H9 (cell line): ENCODE measurements around the gene RUNX2. TPM values are rescaled to one million over a fixed set of nuclear protein-coding genes. Genes with fewer than 3 reads are reported as not detected.

Source experiments
- DNase-seq: peaks from one replicate; pipeline ENCODE4 v3.0.0-alpha.2; 2017
- H2AFZ ChIP-seq: one replicate; pipeline ENCODE4 v1.6.1; 2013; ENCODE audit warnings: mild to moderate bottlenecking, low read length, control low read depth, moderate library complexity
- H2AK5ac ChIP-seq: 2 replicates; pipeline ENCODE4 v1.6.1; 2013; ENCODE audit warnings: low read length, control low read depth, mixed read lengths; ENCODE audit not compliant: insufficient read length
- H2BK120ac ChIP-seq: one replicate; pipeline ENCODE4 v1.6.1; 2013; ENCODE audit warnings: low read depth, mild to moderate bottlenecking, low read length, control low read depth, inconsistent platforms; ENCODE audit not compliant: poor library complexity, severe bottlenecking
- H2BK12ac ChIP-seq: 2 replicates; pipeline ENCODE4 v1.6.1; 2013; ENCODE audit warnings: low read length, control low read depth, mixed read lengths, low read depth; ENCODE audit not compliant: insufficient read length
- H2BK15ac ChIP-seq: 2 replicates; pipeline ENCODE4 v1.6.1; 2013; ENCODE audit warnings: low read depth, low read length, control low read depth
- H2BK20ac ChIP-seq: one replicate; pipeline ENCODE4 v1.6.1; 2013; ENCODE audit warnings: low read depth, mild to moderate bottlenecking, low read length, control low read depth, inconsistent platforms; ENCODE audit not compliant: poor library complexity, severe bottlenecking
- H2BK5ac ChIP-seq: 2 replicates; pipeline ENCODE4 v1.6.1; 2013; ENCODE audit warnings: low read length, control low read depth, mixed read lengths; ENCODE audit not compliant: insufficient read length
- H3K14ac ChIP-seq: 2 replicates; pipeline ENCODE4 v1.6.1; 2013; ENCODE audit warnings: low read length, control low read depth; ENCODE audit not compliant: insufficient read depth
- H3K18ac ChIP-seq: 2 replicates; pipeline ENCODE4 v1.6.1; 2013; ENCODE audit warnings: low read depth, mild to moderate bottlenecking, mixed read lengths, low read length, control low read depth; ENCODE audit not compliant: insufficient read length
- H3K23ac ChIP-seq: 2 replicates; pipeline ENCODE4 v1.6.1; 2013; ENCODE audit warnings: low read length, control low read depth, mixed read lengths, low read depth; ENCODE audit not compliant: insufficient read length
- H3K23me2 ChIP-seq: 2 replicates; pipeline ENCODE4 v1.6.1; 2013; ENCODE audit warnings: low read depth, mild to moderate bottlenecking, mixed read lengths, low read length, control low read depth; ENCODE audit not compliant: insufficient read length, poor library complexity, severe bottlenecking
- H3K27ac ChIP-seq: 2 replicates; pipeline ENCODE4 v1.5.1; 2013; ENCODE audit warnings: low read length, control low read depth, mixed read lengths, low read depth; ENCODE audit not compliant: insufficient read length
- H3K27me3 ChIP-seq: 2 replicates; pipeline ENCODE4 v1.6.1; 2013; ENCODE audit warnings: low read length, control low read depth, inconsistent platforms; ENCODE audit not compliant: insufficient read depth
- H3K4ac ChIP-seq: 2 replicates; pipeline ENCODE4 v1.6.1; 2013; ENCODE audit warnings: low read depth, mild to moderate bottlenecking, control low read depth, inconsistent platforms, low read length, moderate library complexity
- H3K4me1 ChIP-seq: 2 replicates; pipeline ENCODE4 v1.6.1; 2013; ENCODE audit warnings: low read length, control low read depth, inconsistent platforms; ENCODE audit not compliant: insufficient read depth
- H3K4me2 ChIP-seq: 2 replicates; pipeline ENCODE4 v1.6.1; 2013; ENCODE audit warnings: low read length, control low read depth, mixed read lengths; ENCODE audit not compliant: insufficient read length, insufficient read depth
- H3K56ac ChIP-seq: 2 replicates; pipeline ENCODE4 v1.6.1; 2013; ENCODE audit warnings: low read depth, mild to moderate bottlenecking, mixed read lengths, low read length, control low read depth; ENCODE audit not compliant: insufficient read length
- H3K79me1 ChIP-seq: 2 replicates; pipeline ENCODE4 v1.6.1; 2013; ENCODE audit warnings: low read depth, mild to moderate bottlenecking, moderate library complexity, low read length, control low read depth, inconsistent platforms; ENCODE audit not compliant: insufficient read depth, poor library complexity, severe bottlenecking
- H3K79me2 ChIP-seq: 2 replicates; pipeline ENCODE4 v1.6.1; 2013; ENCODE audit warnings: low read length, control low read depth, inconsistent platforms; ENCODE audit not compliant: insufficient read depth
- H3K9ac ChIP-seq: 2 replicates; pipeline ENCODE4 v1.6.1; 2013; ENCODE audit warnings: low read length, control low read depth, mixed read lengths; ENCODE audit not compliant: insufficient read length; ENCODE audit errors: extremely low read depth
- H3K9me3 ChIP-seq: one replicate; pipeline ENCODE4 v1.6.1; 2013; ENCODE audit warnings: low read depth, low read length, inconsistent platforms; ENCODE audit not compliant: control insufficient read depth
- H3T11ph ChIP-seq: one replicate; pipeline ENCODE4 v1.6.1; 2013; ENCODE audit warnings: mild to moderate bottlenecking, low read length, control low read depth, inconsistent platforms
- H4K20me1 ChIP-seq: one replicate; pipeline ENCODE4 v1.6.1; 2013; ENCODE audit not compliant: control insufficient read depth, insufficient read length, insufficient read depth
- H4K5ac ChIP-seq: 2 replicates; pipeline ENCODE4 v1.6.1; 2013; ENCODE audit warnings: low read depth, mild to moderate bottlenecking, mixed read lengths, low read length, control low read depth; ENCODE audit not compliant: insufficient read length
- H4K8ac ChIP-seq: replicated peaks from 2 replicates; pipeline ENCODE4 v1.6.1; 2013; ENCODE audit warnings: low read length, control low read depth, mixed read lengths, low read depth; ENCODE audit not compliant: insufficient read length
- H4K91ac ChIP-seq: 2 replicates; pipeline ENCODE4 v1.6.1; 2013; ENCODE audit warnings: low read depth, mild to moderate bottlenecking, moderate library complexity, mixed read lengths, low read length, control low read depth; ENCODE audit not compliant: insufficient read length
- H3K27ac Mint-ChIP-seq, 3 experiments: 2 replicates in 2 of 3; 3 replicates in 1 of 3; pipeline ENCODE4 v1.8.0; 2020 to 2021; ENCODE audit warnings: mixed read lengths in 3 of 3, mild to moderate bottlenecking in 1 of 3, moderate library complexity in 1 of 3
- H3K27me3 Mint-ChIP-seq: 2 replicates; pipeline ENCODE4 v1.8.0; 2021; ENCODE audit warnings: low read depth, mild to moderate bottlenecking, moderate library complexity, mixed read lengths
- H3K36me3 Mint-ChIP-seq, 3 experiments: 2 replicates in 2 of 3; 3 replicates in 1 of 3; pipeline ENCODE4 v1.8.0; 2020 to 2021; ENCODE audit warnings: low read depth in 3 of 3, mixed read lengths in 3 of 3; ENCODE audit not compliant: insufficient read depth in 1 of 3
- H3K4me1 Mint-ChIP-seq, 2 experiments: 2 replicates each; pipeline ENCODE4 v1.8.0; 2020; ENCODE audit warnings: mixed read lengths in 2 of 2
- H3K4me3 Mint-ChIP-seq, 2 experiments: 2 replicates in 1 of 2; 3 replicates in 1 of 2; pipeline ENCODE4 v1.8.0; 2020 to 2021; ENCODE audit warnings: mild to moderate bottlenecking in 2 of 2, mixed read lengths in 2 of 2, moderate library complexity in 1 of 2
- H3K9me3 Mint-ChIP-seq, 2 experiments: 2 replicates in 1 of 2; 3 replicates in 1 of 2; pipeline ENCODE4 v1.8.0; 2020; ENCODE audit warnings: mild to moderate bottlenecking in 2 of 2, mixed read lengths in 2 of 2, moderate library complexity in 1 of 2
- CTCF ChIP-seq: fragments of 200-600 bp; sonication (generic); conservative IDR thresholded peaks from 3 replicates; pipeline ENCODE4 v1.8.0; 2021; ENCODE audit warnings: antibody characterized with exemption, mild to moderate bottlenecking
- WGBS: extraction: QIAGEN DNeasy Blood & Tissue Kit; methylation state at CpG from one replicate; pipeline ENCODE4 v1.1.7; 2013; ENCODE audit warnings: missing lambda C conversion rate, low lambda C conversion rate, mixed read lengths; ENCODE audit not compliant: insufficient read length; ENCODE audit errors: extremely low coverage; 5-methylcytosine and 5-hydroxymethylcytosine counted together
- total RNA-seq: library from RNA; stranded (reverse); gene quantifications from 2 replicates; pipeline ENCODE4 v1.2.1, GENCODE V29; 2021

RUNX2 gene
- total RNA-seq, 1 experiment from 2014 or later = 0.15 TPM

GRCh38 chr6:45513843-45514242 lies 185.7 kb downstream of the RUNX2 start:
- H3K27ac Mint-ChIP-seq = no peak overlapping the region; a peak in 1 of 7 replicates
- no peaks in the 10 kb centered on the region for H3K23me2 ChIP-seq
- no peak overlapping the region for H3K9ac ChIP-seq
- no peak overlapping the region for H3T11ph ChIP-seq
- no peak overlapping the region for H2AFZ ChIP-seq
- H3K4me2 ChIP-seq = no peak overlapping the region
- H3K4ac ChIP-seq = no peak overlapping the region
- no peak overlapping the region for H2BK5ac ChIP-seq
- H4K91ac ChIP-seq = no peak overlapping the region
- H3K36me3 Mint-ChIP-seq = no peaks in the 10 kb centered on the region; a peak in 1 of 7 replicates
- H3K4me1 Mint-ChIP-seq = peaks cover 34 to 40% of the 10 kb centered on the region in 2 experiments
- H3K56ac ChIP-seq = no peak overlapping the region
- no peaks in the 10 kb centered on the region for H3K9me3 ChIP-seq
- H4K8ac ChIP-seq = no peak overlapping the region
- H3K79me1 ChIP-seq = no peaks in the 10 kb centered on the region
- no peak overlapping the region for H2BK15ac ChIP-seq
- H2BK120ac ChIP-seq = no peak overlapping the region
- H3K27me3 Mint-ChIP-seq = no peaks in the 10 kb centered on the region
- no peak overlapping the region for H3K23ac ChIP-seq
- no peak overlapping the region for H4K5ac ChIP-seq
- no peak overlapping the region for H3K27ac ChIP-seq
- no peaks in the 10 kb centered on the region for H4K20me1 ChIP-seq
- no peak overlapping the region for H3K4me3 Mint-ChIP-seq
- no peaks in the 10 kb centered on the region for H3K27me3 ChIP-seq
- H3K4me1 ChIP-seq = peaks cover 4% of the 10 kb centered on the region; the same call in 1 of the 2 replicates
- TF ChIP-seq CTCF = no peak
- H2BK20ac ChIP-seq = no peak overlapping the region
- H2AK5ac ChIP-seq = no peak overlapping the region
- WGBS = no CpG with 5 or more reads among the region's 4 CpGs
- no peak for DNase-seq
- H3K79me2 ChIP-seq = no peaks in the 10 kb centered on the region
- no peak overlapping the region for H2BK12ac ChIP-seq
- H3K14ac ChIP-seq = no peak overlapping the region
- H3K18ac ChIP-seq = no peak overlapping the region
- no peaks in the 10 kb centered on the region for H3K9me3 Mint-ChIP-seq
